ENCODE measurements around the gene ZNF138.

DNA sequence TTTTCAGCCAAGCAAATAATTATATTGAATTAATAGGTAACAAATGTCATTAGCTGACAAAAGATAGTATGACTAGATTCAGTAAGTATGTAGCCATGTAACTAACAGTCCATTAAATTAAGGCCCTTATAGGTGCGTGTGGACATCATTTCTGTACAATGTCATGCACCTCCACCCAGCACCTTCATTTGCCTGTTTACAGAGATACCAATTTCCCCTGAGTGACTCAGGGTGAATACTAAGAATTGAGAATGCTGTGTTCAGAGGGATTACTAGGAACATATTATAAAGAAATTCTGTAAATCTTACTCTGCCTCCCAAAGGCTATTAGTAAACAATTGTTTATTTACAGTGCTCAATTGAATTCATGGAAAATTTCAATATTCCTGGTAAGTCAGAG is 60.7 kb downstream of the ZNF138 start:
- TF ChIP-seq EP300 (IDR thresholded peaks at IDR 0.05) (no peak), POLR2A (IDR thresholded peaks at IDR 0.05) (no peak)
- TF ChIP-seq, protein P1, sequence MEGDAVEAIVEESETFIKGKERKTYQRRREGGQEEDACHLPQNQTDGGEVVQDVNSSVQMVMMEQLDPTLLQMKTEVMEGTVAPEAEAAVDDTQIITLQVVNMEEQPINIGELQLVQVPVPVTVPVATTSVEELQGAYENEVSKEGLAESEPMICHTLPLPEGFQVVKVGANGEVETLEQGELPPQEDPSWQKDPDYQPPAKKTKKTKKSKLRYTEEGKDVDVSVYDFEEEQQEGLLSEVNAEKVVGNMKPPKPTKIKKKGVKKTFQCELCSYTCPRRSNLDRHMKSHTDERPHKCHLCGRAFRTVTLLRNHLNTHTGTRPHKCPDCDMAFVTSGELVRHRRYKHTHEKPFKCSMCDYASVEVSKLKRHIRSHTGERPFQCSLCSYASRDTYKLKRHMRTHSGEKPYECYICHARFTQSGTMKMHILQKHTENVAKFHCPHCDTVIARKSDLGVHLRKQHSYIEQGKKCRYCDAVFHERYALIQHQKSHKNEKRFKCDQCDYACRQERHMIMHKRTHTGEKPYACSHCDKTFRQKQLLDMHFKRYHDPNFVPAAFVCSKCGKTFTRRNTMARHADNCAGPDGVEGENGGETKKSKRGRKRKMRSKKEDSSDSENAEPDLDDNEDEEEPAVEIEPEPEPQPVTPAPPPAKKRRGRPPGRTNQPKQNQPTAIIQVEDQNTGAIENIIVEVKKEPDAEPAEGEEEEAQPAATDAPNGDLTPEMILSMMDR (IDR thresholded peaks at IDR 0.05) = no peak
